T-helper 2 cell treated with Interferon-gamma antibody and Interleukin-4, amounts not matched to agents 5 μg/mL and 100 μg/mL, for 36 hours (primary cell): ENCODE data around the gene ATG2A.

Experiments used
- DNase-seq: peaks from one replicate; pipeline ENCODE4 v3.0.0; 2021; ENCODE audit warnings: low spot score
- H3K27ac Mint-ChIP-seq: one replicate; pipeline ENCODE4 v1.8.0; 2021; ENCODE audit warnings: mild to moderate bottlenecking, mixed read lengths
- H3K27me3 Mint-ChIP-seq: one replicate; pipeline ENCODE4 v1.8.0; 2021; ENCODE audit warnings: low read depth, mixed read lengths
- H3K36me3 Mint-ChIP-seq: one replicate; pipeline ENCODE4 v1.8.0; 2021; ENCODE audit warnings: low read depth, mixed read lengths
- H3K4me1 Mint-ChIP-seq: one replicate; pipeline ENCODE4 v1.8.0; 2021; ENCODE audit warnings: low read depth, mixed read lengths
- H3K4me3 Mint-ChIP-seq: one replicate; pipeline ENCODE4 v1.8.0; 2022; ENCODE audit warnings: mild to moderate bottlenecking, moderate library complexity, mixed read lengths
- H3K9me3 Mint-ChIP-seq: one replicate; pipeline ENCODE4 v1.8.0; 2021; ENCODE audit warnings: mixed read lengths

Gene ATG2A

DNA sequence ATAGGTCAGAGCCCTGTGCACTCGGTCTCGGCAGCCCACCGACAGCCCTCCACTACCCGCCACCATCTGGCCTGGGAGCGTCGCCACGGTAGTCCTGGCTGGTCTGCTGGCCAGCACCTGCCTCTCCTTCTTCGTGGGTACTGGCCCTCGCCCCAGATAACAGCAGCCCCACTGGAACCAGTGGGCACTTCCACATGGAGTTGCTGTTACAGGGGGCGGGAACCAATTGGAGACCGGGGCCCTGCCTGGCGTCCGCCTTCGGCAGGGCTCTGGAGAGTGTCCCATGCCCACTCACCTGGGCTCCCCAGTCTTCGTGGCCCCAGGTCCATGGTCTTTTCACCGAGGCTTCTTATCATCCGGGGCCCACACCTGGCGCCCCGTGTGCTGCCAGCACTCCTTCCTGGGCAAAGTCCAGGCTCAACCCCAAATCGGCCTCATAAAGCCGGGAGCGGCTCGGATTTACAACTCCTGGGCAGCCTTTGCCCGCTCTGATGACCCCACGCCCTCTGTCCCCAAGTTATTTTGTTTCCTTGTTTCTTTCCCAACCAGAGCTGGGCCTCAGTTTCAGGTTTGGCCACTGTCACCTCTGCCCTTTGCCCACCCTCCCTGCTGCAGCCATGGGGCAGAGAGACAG is 25.7 kb downstream of the ATG2A start:
- Mint-ChIP-seq H3K27ac (no peak overlapping the region), H3K27me3 (no peaks in the 10 kb centered on the region), H3K4me3 (no peak overlapping the region), H3K4me1 (peaks cover 14% of the 10 kb centered on the region), H3K36me3 (peaks cover 4% of the 10 kb centered on the region), H3K9me3 (no peaks in the 10 kb centered on the region)
- no peak for DNase-seq

DNA sequence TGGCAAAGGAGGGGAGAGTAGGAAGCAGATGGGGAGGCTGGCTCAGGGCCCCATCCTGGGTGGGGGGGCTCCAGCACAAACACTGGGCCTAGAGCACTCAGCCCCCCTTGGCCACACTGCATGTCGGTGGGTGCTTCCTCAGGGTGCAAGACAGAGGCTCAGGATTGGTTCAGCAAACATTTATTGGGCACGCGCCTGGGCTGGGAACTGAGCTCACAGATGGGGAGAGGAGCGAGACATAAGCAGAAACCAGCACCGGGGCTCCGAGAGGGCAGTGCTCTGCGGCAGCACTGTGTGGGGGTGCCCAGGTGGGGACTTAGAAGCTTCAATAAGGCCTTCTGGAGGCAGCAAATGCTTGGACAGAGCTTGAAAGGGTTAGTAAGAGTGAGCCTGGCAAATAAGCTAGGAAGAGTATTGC is 26.5 kb downstream of the ATG2A start:
- peaks cover 4% of the 10 kb centered on the region for H3K36me3 Mint-ChIP-seq
- H3K27me3 Mint-ChIP-seq = no peaks in the 10 kb centered on the region
- H3K4me3 Mint-ChIP-seq = no peak overlapping the region
- H3K4me1 Mint-ChIP-seq = peaks cover 21% of the 10 kb centered on the region
- H3K9me3 Mint-ChIP-seq = no peaks in the 10 kb centered on the region
- no peak overlapping the region for H3K27ac Mint-ChIP-seq
- DNase-seq = no peak

- no peak for DNase-seq
- H3K27ac Mint-ChIP-seq = no peak overlapping the region
- H3K4me3 Mint-ChIP-seq = no peak overlapping the region
- H3K9me3 Mint-ChIP-seq = no peaks in the 10 kb centered on the region
- no peaks in the 10 kb centered on the region for H3K36me3 Mint-ChIP-seq
- no peaks in the 10 kb centered on the region for H3K27me3 Mint-ChIP-seq
- H3K4me1 Mint-ChIP-seq = peaks cover 27% of the 10 kb centered on the region
Measured at GRCh38 chr11:64888729-64889511, 28.1 kb downstream of the ATG2A start.

GRCh38 chr11:64888406-64888728 is 28.6 kb downstream of the ATG2A start:
- peak overlapping the region; percentile 78 for H3K27ac Mint-ChIP-seq

GRCh38 chr11:64887757-64888405 is 29.1 kb downstream of the ATG2A start:
- peak overlapping the region; percentile 72 for H3K4me3 Mint-ChIP-seq
- no peaks in the 10 kb centered on the region for H3K27me3 Mint-ChIP-seq
- H3K9me3 Mint-ChIP-seq = no peaks in the 10 kb centered on the region
- DNase-seq = peak; percentile 82
- H3K4me1 Mint-ChIP-seq = peaks cover 31% of the 10 kb centered on the region
- H3K36me3 Mint-ChIP-seq = no peaks in the 10 kb centered on the region
- H3K27ac Mint-ChIP-seq = peak overlapping the region; percentile 78

More at GRCh38 chr11:64888406-64888728, 28.6 kb downstream of the ATG2A start:
- H3K4me3 Mint-ChIP-seq = peak overlapping the region; percentile 72
- DNase-seq = no peak
- H3K9me3 Mint-ChIP-seq = no peaks in the 10 kb centered on the region
- peaks cover 30% of the 10 kb centered on the region for H3K4me1 Mint-ChIP-seq
- H3K27me3 Mint-ChIP-seq = no peaks in the 10 kb centered on the region
- H3K36me3 Mint-ChIP-seq = no peaks in the 10 kb centered on the region

- Mint-ChIP-seq H3K9me3 (no peaks in the 10 kb centered on the region), H3K4me1 (peaks cover 31% of the 10 kb centered on the region), H3K4me3 (no peak overlapping the region), H3K27ac (peak overlapping the region; percentile 78), H3K36me3 (no peaks in the 10 kb centered on the region), H3K27me3 (no peaks in the 10 kb centered on the region)
- no peak for DNase-seq
Measured at GRCh38 chr11:64887234-64887756, 29.7 kb downstream of the ATG2A start.

DNA sequence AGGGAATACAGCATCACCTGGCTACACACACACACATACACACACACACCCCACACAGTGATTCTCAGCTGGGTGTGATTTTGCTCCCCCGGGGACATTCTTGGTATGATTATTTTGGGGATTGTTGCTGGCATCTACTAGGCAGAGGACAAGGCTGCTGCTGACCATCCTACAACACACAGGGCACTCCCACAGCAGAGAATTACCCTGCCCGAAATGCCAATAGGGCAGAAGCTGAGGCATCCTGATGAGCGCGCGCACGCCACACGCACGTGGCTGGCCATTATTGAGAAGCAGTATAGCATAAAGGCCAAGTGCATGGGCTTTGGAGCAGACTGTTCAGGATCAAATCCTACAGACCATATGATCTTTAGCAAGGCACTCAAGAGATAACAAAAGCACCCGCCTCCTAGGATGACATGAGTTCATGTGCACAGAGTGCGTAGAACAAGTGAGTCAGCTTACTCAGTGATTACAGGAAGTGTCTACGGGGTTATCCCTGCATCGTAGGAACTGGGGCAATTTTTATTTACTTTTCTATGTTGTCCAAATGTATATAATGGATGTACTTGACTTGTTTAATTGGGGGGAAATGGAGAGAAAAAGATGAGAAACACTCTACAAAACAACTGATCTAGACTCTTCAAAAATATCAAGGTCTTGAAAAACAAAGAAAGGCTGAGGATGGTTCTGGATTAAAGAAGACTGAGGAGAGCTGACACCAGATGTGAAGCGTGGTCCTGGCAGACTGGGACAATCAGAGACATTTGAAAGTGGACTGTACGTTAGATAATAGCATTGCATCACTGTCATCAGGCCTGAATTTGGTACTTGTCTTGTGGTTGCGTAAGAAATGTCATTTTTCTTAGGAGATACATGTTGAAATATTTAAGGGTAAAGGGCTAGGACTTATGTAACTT is 31.4 kb downstream of the ATG2A start:
- H3K4me1 Mint-ChIP-seq = peaks cover 39% of the 10 kb centered on the region
- no peaks in the 10 kb centered on the region for H3K36me3 Mint-ChIP-seq
- peak overlapping the region; percentile 34 for H3K4me3 Mint-ChIP-seq
- peak; percentile 60 for DNase-seq
- H3K9me3 Mint-ChIP-seq = no peaks in the 10 kb centered on the region
- H3K27me3 Mint-ChIP-seq = no peaks in the 10 kb centered on the region
- H3K27ac Mint-ChIP-seq = peak overlapping the region; percentile 91

- no peaks in the 10 kb centered on the region for H3K27me3 Mint-ChIP-seq
- H3K4me1 Mint-ChIP-seq = peaks cover 53% of the 10 kb centered on the region
- no peaks in the 10 kb centered on the region for H3K9me3 Mint-ChIP-seq
- no peak for DNase-seq
- H3K36me3 Mint-ChIP-seq = no peaks in the 10 kb centered on the region
- peak overlapping the region; percentile 36 for H3K27ac Mint-ChIP-seq
- H3K4me3 Mint-ChIP-seq = no peak overlapping the region
Measured at GRCh38 chr11:64884019-64884418, 33.0 kb downstream of the ATG2A start.

GRCh38 chr11:64883575-64883974 is 33.4 kb downstream of the ATG2A start:
- no peaks in the 10 kb centered on the region for H3K36me3 Mint-ChIP-seq
- no peaks in the 10 kb centered on the region for H3K27me3 Mint-ChIP-seq
- no peaks in the 10 kb centered on the region for H3K9me3 Mint-ChIP-seq
- no peak for DNase-seq
- H3K4me3 Mint-ChIP-seq = no peak overlapping the region
- H3K27ac Mint-ChIP-seq = peak overlapping the region; percentile 36
- peaks cover 53% of the 10 kb centered on the region for H3K4me1 Mint-ChIP-seq

GRCh38 chr11:64882243-64882642 is 34.8 kb downstream of the ATG2A start:
- DNase-seq = no peak
- peaks cover 4% of the 10 kb centered on the region for H3K36me3 Mint-ChIP-seq
- no peak overlapping the region for H3K27ac Mint-ChIP-seq
- no peak overlapping the region for H3K4me3 Mint-ChIP-seq
- peaks cover 45% of the 10 kb centered on the region for H3K4me1 Mint-ChIP-seq
- H3K27me3 Mint-ChIP-seq = no peaks in the 10 kb centered on the region
- H3K9me3 Mint-ChIP-seq = no peaks in the 10 kb centered on the region

DNA sequence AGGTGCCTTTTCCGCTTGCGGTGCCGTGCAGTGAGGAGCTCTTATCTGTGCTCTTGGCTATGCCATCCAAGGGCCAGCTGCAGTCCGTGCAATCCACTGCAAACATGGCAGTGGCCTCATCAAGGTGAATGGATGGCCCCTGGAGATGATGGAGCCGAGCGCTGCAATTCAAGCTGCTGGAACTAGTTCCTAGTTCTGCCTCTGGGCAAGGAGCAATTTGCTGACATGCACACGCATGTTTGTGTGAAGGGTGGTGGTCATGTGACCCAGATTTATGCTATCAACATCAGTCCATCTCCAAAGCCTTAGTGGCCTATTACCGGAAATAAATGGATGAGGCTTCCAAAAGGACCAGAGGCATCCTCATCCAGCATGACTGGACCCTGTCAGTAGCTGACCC is 35.5 kb downstream of the ATG2A start:
- H3K9me3 Mint-ChIP-seq = no peaks in the 10 kb centered on the region
- H3K4me1 Mint-ChIP-seq = peaks cover 51% of the 10 kb centered on the region
- no peak overlapping the region for H3K27ac Mint-ChIP-seq
- no peaks in the 10 kb centered on the region for H3K27me3 Mint-ChIP-seq
- no peak for DNase-seq
- H3K36me3 Mint-ChIP-seq = peaks cover 11% of the 10 kb centered on the region
- H3K4me3 Mint-ChIP-seq = peak overlapping the region; percentile 96

GRCh38 chr11:64880240-64881001 is 36.6 kb downstream of the ATG2A start:
- DNase-seq = peak; percentile 30
- no peaks in the 10 kb centered on the region for H3K9me3 Mint-ChIP-seq
- H3K4me1 Mint-ChIP-seq = peaks cover 54% of the 10 kb centered on the region
- peaks cover 21% of the 10 kb centered on the region for H3K36me3 Mint-ChIP-seq
- H3K27ac Mint-ChIP-seq = peak overlapping the region; percentile 97
- H3K4me3 Mint-ChIP-seq = peak overlapping the region; percentile 96
- H3K27me3 Mint-ChIP-seq = no peaks in the 10 kb centered on the region
